Measurements from ENCODE around the gene SPACA6. TPM values are rescaled to one million over a fixed set of nuclear protein-coding genes. Genes with fewer than 3 reads are reported as not detected.

The SPACA6 gene
- total and polyA plus RNA-seq, 11 donors, result 2.9 to 16.8 (median 10.2) TPM

- no peaks in the 10 kb centered on the region for H3K9me3 ChIP-seq
- ATAC-seq (no peak), DNase-seq (no peak)
- H3K27ac ChIP-seq, result peak overlapping the region; percentile 81 to 97 (median 90)
- intact Hi-C loops (cut with DNase I), result loop anchor here in 3 of 10 donors (1.0 to 2.0 kb wide), 2 partner anchors 15 to 16 kb away; no protein-coding TSS in a partner anchor
- peaks cover 0 to 52% (median 36%) of the 10 kb centered on the region in 9 donors for H3K36me3 ChIP-seq
- peaks cover 0 to 37% (median 22%) of the 10 kb centered on the region in 12 donors for H3K4me1 ChIP-seq
- 54 to 80% (median 69%) methylated on average over 4 of the region's 4 CpGs for WGBS, 4 donors
- no peaks in the 10 kb centered on the region for H3K27me3 ChIP-seq
- peak overlapping the region; percentile 28 to 77 (median 66) for H3K4me3 ChIP-seq
- no peak for TF ChIP-seq CTCF (IDR thresholded peaks at IDR 0.05)
These were observed 11.5 kb downstream of the SPACA6 start for GRCh38 chr19:51704626-51705025.

DNA sequence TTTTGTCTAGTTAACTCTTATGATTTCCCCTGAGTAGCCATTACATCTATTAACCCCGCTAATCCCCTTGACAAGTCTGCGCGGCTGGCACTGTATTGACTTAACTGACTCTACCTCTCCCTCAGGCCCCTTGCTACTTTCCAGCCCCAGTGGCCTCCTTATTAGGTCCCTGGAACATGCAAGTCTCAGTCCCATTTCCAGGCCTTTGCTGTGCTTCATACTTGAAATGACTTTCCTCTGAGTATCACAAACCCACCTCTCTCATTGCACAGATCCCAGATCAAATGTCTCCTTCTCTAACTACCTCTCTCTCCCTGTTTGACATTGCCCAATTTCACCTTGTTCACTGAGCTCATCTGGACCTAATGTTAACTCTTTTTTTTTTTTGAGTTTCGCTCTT, 13.2 kb downstream of the SPACA6 start:
- H3K27ac ChIP-seq, result no peak overlapping the region
- no peak for ATAC-seq
- TF ChIP-seq POLR2A (IDR thresholded peaks at IDR 0.05) (no peak), CTCF (IDR thresholded peaks at IDR 0.05) (no peak)
- H3K27me3 ChIP-seq, result no peaks in the 10 kb centered on the region
- H3K4me3 ChIP-seq, result no peak overlapping the region
- peaks cover 0 to 37% (median 22%) of the 10 kb centered on the region in 12 donors for H3K4me1 ChIP-seq
- no peak for DNase-seq
- H3K36me3 ChIP-seq, result peaks cover 0 to 38% (median 29%) of the 10 kb centered on the region in 9 donors
- intact Hi-C loops (cut with DNase I), result no loop called here
- 96 to 99% (median 97%) methylated on average over 4 of the region's 4 CpGs for WGBS, 4 donors
- no peaks in the 10 kb centered on the region for H3K9me3 ChIP-seq

- H3K36me3 ChIP-seq, result peaks cover 0 to 33% (median 24%) of the 10 kb centered on the region in 9 donors
- 97 to 100% (median 98%) methylated on average over 3 of the region's 3 CpGs for WGBS, 4 donors
- no peaks in the 10 kb centered on the region for H3K9me3 ChIP-seq
- H3K27me3 ChIP-seq, result no peaks in the 10 kb centered on the region
- peaks cover 0 to 32% (median 20%) of the 10 kb centered on the region in 12 donors for H3K4me1 ChIP-seq
- ATAC-seq (no peak), DNase-seq (no peak)
- H3K27ac ChIP-seq, result no peak overlapping the region
- H3K4me3 ChIP-seq, result no peak overlapping the region
- intact Hi-C loops (cut with DNase I), result no loop called here
- no peak for TF ChIP-seq POLR2A (IDR thresholded peaks at IDR 0.05)
- TF ChIP-seq CTCF (IDR thresholded peaks at IDR 0.05), result no peak
These were observed 13.8 kb downstream of the SPACA6 start for GRCh38 chr19:51706885-51707284.

GRCh38 chr19:51708811-51709210, 15.7 kb downstream of the SPACA6 start:
- no peak for TF ChIP-seq POLR2A (IDR thresholded peaks at IDR 0.05)
- TF ChIP-seq CTCF (IDR thresholded peaks at IDR 0.05), result no peak
- Histone ChIP-seq H3K27me3 (peaks cover 0 to 4% (median 0%) of the 10 kb centered on the region in 9 donors), H3K27ac (no peak overlapping the region), H3K4me3 (no peak overlapping the region), H3K4me1 (peaks cover 0 to 16% (median 11%) of the 10 kb centered on the region in 12 donors), H3K9me3 (no peaks in the 10 kb centered on the region), H3K36me3 (peaks cover 0 to 32% (median 24%) of the 10 kb centered on the region in 9 donors)
- ATAC-seq (no peak), DNase-seq (no peak)
- WGBS, 4 donors, result 83 to 91% (median 87%) methylated on average over 4 of the region's 4 CpGs
- intact Hi-C loops (cut with DNase I), result no loop called here

Data from heart left ventricle (tissue), 16 donors.